GM10266 (cell line): ENCODE measurements around the gene SLCO3A1.

Experiments used
- DNase-seq: peaks from one replicate; pipeline ENCODE4 v3.0.0; 2012; ENCODE audit errors: extremely low spot score
- TF ChIP-seq, protein P1 (sequence below): IDR thresholded peaks from 2 replicates; pipeline ENCODE4 v1.5.1; 2012; ENCODE audit warnings: mild to moderate bottlenecking, low read depth; ENCODE audit not compliant: control insufficient read depth, insufficient read depth; ENCODE audit errors: missing control alignments

The SLCO3A1 gene

DNA sequence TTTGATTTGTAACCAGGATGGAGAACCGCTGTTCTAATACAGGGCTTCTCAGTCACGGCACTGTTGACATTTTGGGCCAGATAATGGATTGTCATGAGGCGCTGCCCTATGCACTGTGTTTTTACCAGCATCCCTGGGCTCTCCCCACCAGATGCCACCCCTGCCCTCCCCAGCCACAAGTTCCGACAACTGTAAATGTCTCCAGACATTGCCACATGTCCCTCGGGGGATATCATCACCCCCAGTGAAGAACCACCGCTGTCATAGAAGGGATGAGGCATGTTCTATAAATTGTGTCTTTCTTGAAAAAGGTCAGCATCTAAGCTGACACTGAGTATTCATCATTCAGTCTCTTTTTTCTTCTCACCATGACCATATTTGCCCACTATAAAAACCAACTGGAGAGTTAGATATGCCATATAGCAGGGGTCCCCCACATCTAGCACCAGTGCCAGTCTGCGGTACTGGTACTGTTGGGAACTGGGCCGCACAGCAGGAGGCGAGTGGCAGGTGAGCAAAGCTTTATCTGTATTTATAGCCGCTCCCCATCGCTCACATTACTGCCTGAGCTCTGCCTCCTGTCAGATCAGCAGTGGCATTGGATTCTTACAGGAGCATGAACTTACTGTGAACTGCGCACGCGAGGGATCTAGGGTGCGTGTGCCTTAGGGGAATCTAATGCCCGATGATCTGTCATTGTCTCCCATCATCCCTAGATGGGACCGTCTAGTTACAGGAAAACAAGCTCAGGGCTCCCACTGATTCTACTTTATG lies 279.7 kb downstream of the SLCO3A1 start:
- TF ChIP-seq, protein P1, sequence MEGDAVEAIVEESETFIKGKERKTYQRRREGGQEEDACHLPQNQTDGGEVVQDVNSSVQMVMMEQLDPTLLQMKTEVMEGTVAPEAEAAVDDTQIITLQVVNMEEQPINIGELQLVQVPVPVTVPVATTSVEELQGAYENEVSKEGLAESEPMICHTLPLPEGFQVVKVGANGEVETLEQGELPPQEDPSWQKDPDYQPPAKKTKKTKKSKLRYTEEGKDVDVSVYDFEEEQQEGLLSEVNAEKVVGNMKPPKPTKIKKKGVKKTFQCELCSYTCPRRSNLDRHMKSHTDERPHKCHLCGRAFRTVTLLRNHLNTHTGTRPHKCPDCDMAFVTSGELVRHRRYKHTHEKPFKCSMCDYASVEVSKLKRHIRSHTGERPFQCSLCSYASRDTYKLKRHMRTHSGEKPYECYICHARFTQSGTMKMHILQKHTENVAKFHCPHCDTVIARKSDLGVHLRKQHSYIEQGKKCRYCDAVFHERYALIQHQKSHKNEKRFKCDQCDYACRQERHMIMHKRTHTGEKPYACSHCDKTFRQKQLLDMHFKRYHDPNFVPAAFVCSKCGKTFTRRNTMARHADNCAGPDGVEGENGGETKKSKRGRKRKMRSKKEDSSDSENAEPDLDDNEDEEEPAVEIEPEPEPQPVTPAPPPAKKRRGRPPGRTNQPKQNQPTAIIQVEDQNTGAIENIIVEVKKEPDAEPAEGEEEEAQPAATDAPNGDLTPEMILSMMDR: no peak
- no peak for DNase-seq

DNA sequence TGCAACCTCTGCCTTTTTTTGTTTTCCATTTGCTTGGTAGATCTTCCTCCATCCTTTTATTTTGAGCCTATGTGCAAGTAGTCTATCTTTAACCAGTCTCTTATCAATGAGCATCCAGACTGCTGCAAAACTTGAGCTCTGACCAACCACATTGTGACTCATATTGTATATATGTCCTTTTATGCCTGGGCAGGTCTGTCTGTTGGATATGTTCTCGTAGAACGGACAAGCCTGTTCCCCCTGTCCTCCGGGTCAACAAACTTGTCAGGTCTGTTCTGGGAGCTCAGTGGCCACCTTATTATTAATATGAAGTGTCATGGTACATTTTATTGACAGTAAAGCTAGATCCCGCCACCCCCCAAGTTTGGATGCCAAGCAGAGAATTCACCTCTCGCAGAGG lies 287.3 kb downstream of the SLCO3A1 start:
- DNase-seq: no peak

DNA sequence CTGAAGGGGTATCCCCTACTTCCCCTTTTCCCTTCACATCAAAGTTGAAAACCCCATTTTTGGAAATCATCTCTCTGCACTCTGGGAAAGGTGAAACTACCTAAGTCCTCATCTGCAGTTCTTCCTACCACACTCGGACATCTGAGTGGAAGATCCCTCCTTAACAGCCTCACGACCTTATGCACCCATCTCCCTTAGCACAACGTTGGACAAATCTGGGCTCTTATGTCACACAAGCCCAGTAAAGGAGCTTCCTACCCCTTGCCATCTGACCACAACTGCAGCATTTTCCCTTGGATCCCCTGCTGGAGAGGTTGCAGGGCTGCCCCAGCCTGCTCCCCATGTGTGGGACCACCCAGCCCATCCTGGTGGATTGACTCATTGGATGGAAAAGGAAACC lies 288.1 kb downstream of the SLCO3A1 start:
- no peak for DNase-seq
- TF ChIP-seq, protein P1: no peak

More for the DNA sequence above, 287.3 kb downstream of the SLCO3A1 start:
- TF ChIP-seq, protein P1: no peak

DNA sequence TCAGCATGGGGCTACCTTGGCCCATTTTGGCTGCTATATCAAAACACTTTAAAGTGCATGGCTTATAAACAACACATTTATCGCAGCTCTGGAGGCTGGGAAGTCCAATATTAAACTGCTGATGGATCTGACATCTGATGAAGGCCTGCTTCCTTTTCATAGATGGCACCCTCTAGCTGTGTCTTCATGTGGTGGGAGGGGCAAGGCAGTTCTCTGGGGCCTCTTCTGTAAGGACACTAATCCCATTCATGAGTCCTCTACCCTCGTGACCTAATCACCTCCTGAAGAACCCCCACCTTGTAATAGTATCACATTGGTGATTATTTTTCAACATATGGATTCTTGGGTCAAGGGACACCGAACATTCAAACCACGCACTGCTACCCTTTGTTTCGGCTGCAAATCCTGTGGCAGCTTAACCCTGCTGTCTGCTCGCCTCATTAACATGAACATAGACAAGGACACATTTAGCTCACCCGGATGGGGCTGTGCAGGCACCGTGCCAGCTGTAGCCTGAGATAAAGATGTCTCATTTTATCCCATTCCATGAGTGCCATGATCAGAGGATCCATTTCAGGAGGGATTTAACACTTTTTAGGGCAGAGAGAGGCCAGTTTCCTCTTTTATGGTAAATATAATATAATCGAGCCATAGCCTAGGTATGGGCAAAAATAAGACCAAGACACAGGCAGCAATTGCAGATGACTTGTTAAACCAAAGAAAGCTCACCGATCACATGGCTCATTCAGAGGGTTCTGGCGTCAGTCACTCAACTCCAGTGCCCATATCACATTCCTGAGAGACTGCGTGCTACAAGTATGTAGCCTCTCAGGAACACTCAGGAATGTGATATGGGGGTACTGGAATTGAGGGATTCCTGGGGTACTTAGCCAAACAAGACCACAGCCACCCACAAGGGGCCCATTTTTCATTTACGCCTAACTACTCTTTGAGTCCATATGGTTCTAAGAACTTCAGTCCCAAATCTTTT lies 289.0 kb downstream of the SLCO3A1 start:
- DNase-seq: no peak
- TF ChIP-seq, protein P1: no peak

DNA sequence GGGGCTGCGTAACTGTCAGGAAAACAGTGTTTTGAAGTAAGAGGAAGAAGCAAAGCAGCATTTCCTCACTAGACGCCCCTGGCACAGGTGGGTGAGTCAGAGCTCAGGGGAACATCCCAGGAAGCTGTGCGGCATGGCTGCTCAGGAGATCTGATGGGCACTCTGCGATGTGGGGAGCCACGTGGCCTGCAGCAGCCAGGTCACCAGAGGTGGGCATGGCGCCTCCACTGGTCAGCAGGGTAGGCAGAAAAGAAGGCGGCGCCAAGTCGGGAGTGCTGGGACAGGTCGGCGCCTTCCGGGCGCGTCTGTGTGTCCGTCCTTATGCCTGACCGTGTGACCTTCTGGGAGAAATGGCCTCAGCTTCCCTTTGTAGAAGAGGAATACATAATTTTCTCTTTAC lies 290.3 kb downstream of the SLCO3A1 start:
- no peak for DNase-seq
- TF ChIP-seq, protein P1: no peak

DNA sequence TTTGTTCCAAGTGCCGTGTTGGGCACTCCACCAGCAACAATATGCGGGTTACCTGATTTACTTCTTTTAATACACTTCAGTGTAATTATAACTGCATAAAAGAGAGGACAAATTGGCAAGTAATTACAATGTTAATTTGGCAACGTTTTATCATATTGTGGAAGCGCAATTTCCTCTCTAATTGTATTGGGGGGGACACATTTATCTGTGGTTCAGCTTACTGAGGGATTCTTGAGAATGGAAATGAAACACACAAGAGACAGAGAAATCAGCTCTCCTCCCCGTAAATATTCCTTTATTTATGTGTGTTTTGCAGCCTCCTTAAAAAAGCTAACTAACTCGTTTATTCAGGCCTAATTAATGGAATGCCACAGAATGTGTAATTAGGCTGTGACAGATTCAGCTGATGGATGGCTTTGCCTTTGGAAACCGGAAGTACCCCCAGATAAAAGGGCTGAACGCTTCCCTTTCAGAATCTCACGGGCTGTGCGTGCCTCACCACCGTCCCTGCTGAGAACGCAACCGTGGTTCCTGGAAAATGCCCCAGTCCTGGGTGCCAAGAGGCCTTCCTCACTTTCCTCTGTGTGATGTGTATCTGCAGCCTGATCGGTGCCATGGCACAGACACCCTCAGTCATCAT lies 293.1 kb downstream of the SLCO3A1 start:
- no peak for DNase-seq
- TF ChIP-seq, protein P1: no peak
